Placental pericyte (primary cell): ENCODE data around the gene FAM117A. TPM values are rescaled to one million over a fixed set of nuclear protein-coding genes. Genes with fewer than 3 reads are reported as not detected.

ENCODE experiments used
- total RNA-seq: library from RNA; depleted of rRNA; stranded (reverse); fragments of >200 nt; gene quantifications from 2 replicates; pipeline ENCODE4 v1.2.3, GENCODE V29; 2012

FAM117A gene, protein sequence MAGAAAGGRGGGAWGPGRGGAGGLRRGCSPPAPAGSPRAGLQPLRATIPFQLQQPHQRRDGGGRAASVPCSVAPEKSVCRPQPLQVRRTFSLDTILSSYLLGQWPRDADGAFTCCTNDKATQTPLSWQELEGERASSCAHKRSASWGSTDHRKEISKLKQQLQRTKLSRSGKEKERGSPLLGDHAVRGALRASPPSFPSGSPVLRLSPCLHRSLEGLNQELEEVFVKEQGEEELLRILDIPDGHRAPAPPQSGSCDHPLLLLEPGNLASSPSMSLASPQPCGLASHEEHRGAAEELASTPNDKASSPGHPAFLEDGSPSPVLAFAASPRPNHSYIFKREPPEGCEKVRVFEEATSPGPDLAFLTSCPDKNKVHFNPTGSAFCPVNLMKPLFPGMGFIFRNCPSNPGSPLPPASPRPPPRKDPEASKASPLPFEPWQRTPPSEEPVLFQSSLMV
- 0.57 and 2.4 TPM in 2 replicates for total RNA-seq

DNA sequence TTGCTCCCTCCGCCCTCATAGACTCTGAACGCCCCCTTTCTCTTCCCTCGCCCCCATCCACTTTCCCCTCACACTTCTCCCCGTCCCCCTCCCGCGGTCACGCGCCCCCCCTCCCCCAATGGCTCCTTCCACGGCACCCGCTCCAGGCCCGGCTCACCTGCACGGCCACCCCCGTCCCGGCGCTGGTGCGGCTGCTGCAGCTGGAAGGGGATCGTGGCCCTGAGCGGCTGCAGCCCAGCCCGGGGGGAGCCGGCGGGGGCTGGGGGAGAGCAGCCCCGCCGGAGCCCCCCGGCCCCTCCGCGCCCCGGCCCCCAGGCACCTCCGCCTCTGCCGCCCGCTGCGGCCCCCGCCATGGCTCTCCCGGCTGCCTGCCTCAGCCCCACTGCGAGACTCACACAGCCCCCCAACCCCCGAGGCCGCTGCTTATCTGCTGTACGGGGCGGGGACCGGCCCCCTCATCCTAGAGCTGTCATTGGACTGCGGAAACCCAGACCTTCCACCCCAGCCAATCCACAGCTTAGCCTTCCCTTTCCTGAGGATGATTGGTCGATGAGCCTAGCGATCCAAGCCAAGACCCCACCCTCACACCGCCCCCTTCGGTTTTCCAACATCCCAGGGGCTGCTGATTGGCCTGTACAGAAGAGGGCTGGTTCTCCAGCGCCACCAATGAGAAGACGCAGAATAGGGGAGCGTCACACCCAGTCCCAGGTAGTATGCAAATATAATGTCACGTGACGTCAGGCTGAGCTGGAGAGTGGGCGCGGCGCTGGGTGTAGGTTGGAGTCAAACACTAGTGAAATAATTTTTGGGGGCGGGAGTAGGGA, at the start of gene FAM117A:
FAM117A (minus strand) TSS at position 397 of the 824 bp plus-strand sequence; CDS start at position 353, 44 bp downstream.

DNA sequence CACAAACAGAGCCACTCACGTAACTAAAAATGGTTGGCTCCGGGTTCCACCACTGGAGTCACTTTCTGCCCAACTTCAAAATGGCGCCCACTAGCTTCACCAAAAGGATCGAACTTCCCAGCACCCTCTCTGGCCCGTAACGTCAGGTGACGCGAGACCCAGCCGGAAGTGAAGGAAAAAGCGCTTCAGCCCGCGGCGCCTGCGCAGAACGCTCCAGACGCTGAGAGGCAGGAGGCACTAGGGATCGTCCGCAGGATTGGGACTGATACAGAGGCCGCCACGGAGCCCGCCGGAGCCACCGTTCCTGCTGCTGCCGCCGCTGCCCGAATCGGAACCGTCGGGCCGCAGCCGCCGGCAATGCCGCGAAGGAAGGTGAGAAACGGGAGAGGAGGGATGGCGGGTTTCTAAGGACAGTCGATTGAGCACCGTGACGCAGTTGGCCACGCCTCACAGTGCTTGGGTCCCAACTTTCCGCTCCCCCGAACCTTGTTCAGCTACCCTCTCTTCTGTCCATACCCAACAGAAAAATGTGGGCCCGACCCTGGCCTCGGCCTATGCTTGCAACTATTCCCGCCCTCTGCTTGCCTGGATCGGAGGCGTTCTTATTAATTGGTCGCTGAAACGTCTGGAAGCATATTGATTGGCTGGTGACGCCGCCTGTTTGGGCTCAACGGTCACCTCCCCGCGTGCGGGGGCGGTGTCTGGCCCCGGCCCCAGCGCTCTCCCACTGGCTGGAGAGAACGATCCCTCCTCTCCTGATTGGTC, 24.7 kb upstream of the FAM117A start, which contains the start of gene KAT7:
KAT7 (plus strand) TSS at position 204 of the 765 bp plus-strand sequence; CDS start at position 358, 154 bp downstream.

DNA sequence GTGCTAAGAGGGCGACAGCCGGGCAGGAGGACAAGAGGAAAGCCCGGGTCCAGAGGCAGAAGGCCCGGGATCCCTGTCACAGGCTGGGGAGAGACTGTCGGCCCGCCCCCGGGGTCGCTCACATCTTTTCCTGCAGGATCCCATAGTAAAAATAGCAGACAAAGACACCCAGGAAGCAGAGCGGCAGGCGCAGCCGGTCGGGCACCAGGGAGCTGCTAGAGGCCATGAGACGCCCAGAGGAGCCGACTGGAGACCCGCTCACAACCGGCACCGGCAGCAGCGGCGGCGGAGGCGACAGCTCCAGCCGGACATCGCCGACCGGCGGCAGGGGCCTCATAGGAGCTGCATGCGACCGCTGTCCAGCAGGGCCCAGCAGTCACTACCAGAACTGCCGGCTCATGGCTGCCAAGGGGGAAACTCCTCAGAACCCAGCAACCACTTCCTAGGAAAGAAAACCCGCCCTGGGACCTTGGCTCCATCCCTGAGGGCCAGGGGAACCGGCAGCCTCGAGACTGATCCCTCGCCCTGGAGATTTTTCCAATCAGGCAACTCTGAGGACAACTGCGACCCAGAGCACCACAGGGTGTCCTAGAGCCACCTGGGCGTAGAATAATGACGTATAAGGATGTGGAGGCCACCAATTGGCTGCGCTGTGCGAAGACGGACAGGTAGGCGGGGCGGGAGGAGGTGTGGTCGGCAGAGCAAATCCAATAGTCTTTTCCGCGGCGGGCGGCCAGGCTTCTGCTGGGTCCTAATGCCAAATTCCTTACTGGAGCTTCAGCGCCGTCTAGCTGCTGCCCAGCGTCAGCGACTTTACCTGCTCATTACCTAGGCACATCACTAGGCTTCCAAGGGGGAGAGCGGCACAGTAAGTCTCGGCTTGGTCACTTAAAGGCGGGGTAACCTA, 56.1 kb downstream of the FAM117A start, which contains the start of gene SLC35B1:
SLC35B1 (minus strand) TSS at position 357 of the 907 bp plus-strand sequence; CDS start at position 226, 131 bp downstream.

DNA sequence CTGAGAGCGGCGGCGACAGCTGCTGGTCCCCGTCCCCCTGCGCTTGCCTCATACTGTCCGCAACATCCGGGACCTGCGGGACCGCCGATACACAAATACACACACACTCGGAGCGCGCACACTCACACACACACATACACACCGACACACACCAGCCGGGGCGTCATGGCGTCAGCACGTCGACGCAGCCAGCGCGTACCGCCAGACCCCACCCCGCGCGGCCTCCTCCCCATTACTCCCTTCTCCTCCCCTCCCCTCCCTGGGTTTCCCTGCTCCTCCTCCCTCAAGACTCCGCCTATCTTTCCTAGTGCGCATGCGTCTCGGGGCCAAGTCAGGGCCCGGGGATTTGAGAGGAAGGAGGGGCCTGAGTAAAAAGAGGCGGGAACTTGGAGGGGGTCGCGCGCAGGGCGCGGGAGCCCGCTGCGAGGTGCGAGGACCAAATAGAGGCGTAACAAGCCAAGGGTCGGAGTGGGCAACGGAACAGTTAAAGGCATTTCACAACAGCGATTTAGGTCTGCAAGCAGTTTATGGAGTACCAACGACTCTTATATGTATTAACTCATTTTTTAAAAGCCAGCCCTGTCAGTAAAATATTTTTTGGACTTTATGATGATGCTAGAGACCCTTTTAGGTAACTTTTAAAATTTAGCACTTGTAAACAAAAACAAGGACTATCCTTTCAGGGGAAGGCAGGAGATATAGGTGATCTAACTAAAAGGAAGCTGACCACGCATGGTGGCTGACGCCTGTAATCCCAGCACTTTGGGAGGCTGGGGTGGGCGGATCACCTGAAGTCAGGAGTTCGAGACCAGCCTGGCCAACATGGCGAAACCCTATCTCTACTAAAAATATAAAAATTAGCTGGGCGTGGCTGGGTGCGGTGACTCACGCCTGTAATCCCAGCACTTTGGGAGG, 85.7 kb downstream of the FAM117A start, which contains the start of gene SPOP:
SPOP (minus strand) TSS at position 165 of the 915 bp plus-strand sequence. CDS start 55,287 bp downstream, outside the sequence.

Other genes with a start within 250 kb of the FAM117A start
- 0.22 and 0.57 TPM in 2 replicates for gene NXPH3, start 188.3 kb downstream of the FAM117A start, total RNA-seq
- gene SPOP, start 86.0 kb downstream of the FAM117A start, total RNA-seq = 48.1 and 53.2 TPM in 2 replicates
- 75.2 and 202 TPM in 2 replicates for gene SLC35B1, start 56.2 kb downstream of the FAM117A start, total RNA-seq
- 35.0 and 36.9 TPM in 2 replicates for gene KAT7, start 24.6 kb upstream of the FAM117A start, total RNA-seq
- not detected in 2 replicates for gene TAC4, start 83.9 kb upstream of the FAM117A start, total RNA-seq
- gene DLX4, start 205.1 kb upstream of the FAM117A start, total RNA-seq = not detected in 2 replicates
- gene DLX3, start 231.1 kb upstream of the FAM117A start, total RNA-seq = not detected in 2 replicates